Urinary bladder (tissue), 4 donors: ENCODE results near the gene NRXN3. TPM values are rescaled to one million over a fixed set of nuclear protein-coding genes. Genes with fewer than 3 reads are reported as not detected.

Source experiments
- DNase-seq: peaks from one replicate; pipeline ENCODE4 v3.0.0-alpha.2; 2015; ENCODE audit errors: extremely low spot score
- H3K27ac ChIP-seq: one replicate; pipeline ENCODE4 v1.5.1; 2013; ENCODE audit warnings: low read depth, mild to moderate bottlenecking, moderate library complexity
- H3K36me3 ChIP-seq: one replicate; pipeline ENCODE4 v1.6.1; 2013; ENCODE audit warnings: mild to moderate bottlenecking, moderate library complexity; ENCODE audit not compliant: insufficient read depth
- H3K4me1 ChIP-seq: one replicate; pipeline ENCODE4 v1.6.1; 2013; ENCODE audit warnings: mild to moderate bottlenecking, moderate library complexity; ENCODE audit not compliant: insufficient read depth
- H3K4me3 ChIP-seq: one replicate; pipeline ENCODE4 v1.5.1; 2013; ENCODE audit warnings: low read depth, low read length
- whole genome bisulfite sequencing: extraction: QIAGEN DNeasy Blood & Tissue Kit; methylation state at CpG from one replicate; pipeline ENCODE4 v1.1.7; 2013; 5-methylcytosine and 5-hydroxymethylcytosine counted together
- polyA plus RNA-seq: library from polyadenylated mRNA; stranded (reverse); fragments of 200-250 nt; gene quantifications from one replicate; pipeline ENCODE4 v1.2.3, GENCODE V29; 2013
- total RNA-seq: library from RNA; depleted of rRNA; stranded (reverse); fragments of >200 nt; gene quantifications from one replicate; pipeline ENCODE4 v1.2.3, GENCODE V29; 2014
- donor health status: healthy with polysubstance abuse.
- donor health status: healthy.

NRXN3 gene
- total and polyA plus RNA-seq, 2 donors, result 3.9 to 6.7 TPM

- Histone ChIP-seq H3K4me3 (no peak overlapping the region), H3K4me1 (no peaks in the 10 kb centered on the region), H3K36me3 (no peaks in the 10 kb centered on the region), H3K27ac (no peak overlapping the region)
- no peak for DNase-seq
- WGBS, result 21% methylated on average over 6 of the region's 6 CpGs
These were observed 678.2 kb downstream of the NRXN3 start for GRCh38 chr14:78848234-78848820.

GRCh38 chr14:78849952-78850351, 679.8 kb downstream of the NRXN3 start:
- Histone ChIP-seq H3K4me3 (no peak overlapping the region), H3K4me1 (no peaks in the 10 kb centered on the region), H3K27ac (no peak overlapping the region), H3K36me3 (no peaks in the 10 kb centered on the region)
- DNase-seq, result no peak
- WGBS, result 60% methylated on average over 2 of the region's 2 CpGs

GRCh38 chr14:78851189-78851588, 681.0 kb downstream of the NRXN3 start:
- no peaks in the 10 kb centered on the region for H3K4me1 ChIP-seq
- no peak overlapping the region for H3K4me3 ChIP-seq
- WGBS, result 44% methylated on average over 3 of the region's 3 CpGs
- no peaks in the 10 kb centered on the region for H3K36me3 ChIP-seq
- H3K27ac ChIP-seq, result no peak overlapping the region
- no peak for DNase-seq

GRCh38 chr14:78852040-78852439, 681.9 kb downstream of the NRXN3 start:
- Histone ChIP-seq H3K4me3 (no peak overlapping the region), H3K27ac (no peak overlapping the region), H3K36me3 (no peaks in the 10 kb centered on the region), H3K4me1 (no peaks in the 10 kb centered on the region)
- 53% methylated on average over 1 of the region's 1 CpG for WGBS
- no peak for DNase-seq

GRCh38 chr14:78857974-78858373, 687.8 kb downstream of the NRXN3 start:
- WGBS, result 71% methylated on average over 4 of the region's 4 CpGs

GRCh38 chr14:78863143-78863542, 693.0 kb downstream of the NRXN3 start:
- 3% methylated on average over 4 of the region's 4 CpGs for WGBS
- no peak for DNase-seq
- Histone ChIP-seq H3K4me3 (no peak overlapping the region), H3K36me3 (no peaks in the 10 kb centered on the region), H3K4me1 (no peaks in the 10 kb centered on the region), H3K27ac (no peak overlapping the region)

More at GRCh38 chr14:78857974-78858373, 687.8 kb downstream of the NRXN3 start:
- H3K36me3 ChIP-seq, result no peaks in the 10 kb centered on the region
- H3K27ac ChIP-seq, result no peak overlapping the region
- no peak for DNase-seq
- H3K4me3 ChIP-seq, result no peak overlapping the region
- no peaks in the 10 kb centered on the region for H3K4me1 ChIP-seq

GRCh38 chr14:78872837-78873236, 702.7 kb downstream of the NRXN3 start:
- 84% methylated on average over 1 of the region's 1 CpG for WGBS
- no peak for DNase-seq
- H3K4me1 ChIP-seq, result no peaks in the 10 kb centered on the region

GRCh38 chr14:78873581-78873980, 703.4 kb downstream of the NRXN3 start:
- DNase-seq, result no peak
- no peak overlapping the region for H3K4me3 ChIP-seq
- no peak overlapping the region for H3K27ac ChIP-seq
- 37% methylated on average over 2 of the region's 2 CpGs for WGBS
- H3K4me1 ChIP-seq, result no peaks in the 10 kb centered on the region
- no peaks in the 10 kb centered on the region for H3K36me3 ChIP-seq

More at GRCh38 chr14:78872837-78873236, 702.7 kb downstream of the NRXN3 start:
- Histone ChIP-seq H3K27ac (no peak overlapping the region), H3K36me3 (no peaks in the 10 kb centered on the region), H3K4me3 (no peak overlapping the region)

- Histone ChIP-seq H3K27ac (no peak overlapping the region), H3K36me3 (no peaks in the 10 kb centered on the region), H3K4me3 (no peak overlapping the region), H3K4me1 (no peaks in the 10 kb centered on the region)
- 17% methylated on average over 2 of the region's 2 CpGs for WGBS
- no peak for DNase-seq
These were observed 704.9 kb downstream of the NRXN3 start for GRCh38 chr14:78875049-78875448.

GRCh38 chr14:78885884-78886283, 715.7 kb downstream of the NRXN3 start:
- Histone ChIP-seq H3K27ac (no peak overlapping the region), H3K4me1 (no peaks in the 10 kb centered on the region), H3K4me3 (no peak overlapping the region), H3K36me3 (no peaks in the 10 kb centered on the region)
- DNase-seq, result no peak

- no peak for DNase-seq
- Histone ChIP-seq H3K27ac (no peak overlapping the region), H3K4me3 (no peak overlapping the region), H3K36me3 (no peaks in the 10 kb centered on the region), H3K4me1 (no peaks in the 10 kb centered on the region)
- 41% methylated on average over 2 of the region's 2 CpGs for WGBS
These were observed 727.3 kb downstream of the NRXN3 start for GRCh38 chr14:78897443-78897842.

GRCh38 chr14:78902010-78902623, 731.9 kb downstream of the NRXN3 start:
- Histone ChIP-seq H3K27ac (no peak overlapping the region), H3K4me1 (no peaks in the 10 kb centered on the region), H3K36me3 (no peaks in the 10 kb centered on the region), H3K4me3 (no peak overlapping the region)
- no peak for DNase-seq
- 5% methylated on average over 5 of the region's 5 CpGs for WGBS

- WGBS, result 85% methylated on average over 3 of the region's 3 CpGs
- Histone ChIP-seq H3K4me3 (no peak overlapping the region), H3K4me1 (no peaks in the 10 kb centered on the region), H3K27ac (no peak overlapping the region), H3K36me3 (no peaks in the 10 kb centered on the region)
- no peak for DNase-seq
These were observed 733.9 kb downstream of the NRXN3 start for GRCh38 chr14:78904094-78904493.

- no peak for DNase-seq
- Histone ChIP-seq H3K36me3 (no peaks in the 10 kb centered on the region), H3K27ac (no peak overlapping the region), H3K4me3 (no peak overlapping the region), H3K4me1 (no peaks in the 10 kb centered on the region)
- WGBS, result 97% methylated on average over 1 of the region's 1 CpG
These were observed 747.3 kb downstream of the NRXN3 start for GRCh38 chr14:78917462-78917861.
